Endodermal cell (in vitro differentiated cells): ENCODE data around the gene PRAMEF11. TPM values are rescaled to one million over a fixed set of nuclear protein-coding genes. Genes with fewer than 3 reads are reported as not detected.
"Not testable (repeated sequence)": the region's sequence is repeated elsewhere in the genome, so short reads cannot be mapped to it uniquely, and the experiment has no call there.

Experiments
- DNase-seq: peaks from one replicate; pipeline ENCODE4 v3.0.0-alpha.2; 2017
- H3K27ac ChIP-seq: 2 replicates; pipeline ENCODE4 v1.5.1; 2013; ENCODE audit warnings: mild to moderate bottlenecking, low read depth, low read length, moderate library complexity
- H3K27me3 ChIP-seq: 2 replicates; pipeline ENCODE4 v1.6.1; 2013; ENCODE audit warnings: mild to moderate bottlenecking, low read length, moderate library complexity; ENCODE audit not compliant: insufficient read depth, control insufficient read depth, poor library complexity, severe bottlenecking
- H3K36me3 ChIP-seq: 2 replicates; pipeline ENCODE4 v1.7.0; 2013; ENCODE audit warnings: mild to moderate bottlenecking, low read length, moderate library complexity; ENCODE audit not compliant: control insufficient read depth, insufficient read depth
- H3K4me1 ChIP-seq: one replicate; pipeline ENCODE4 v1.7.0; 2013; ENCODE audit warnings: low read length; ENCODE audit not compliant: control insufficient read depth, insufficient read depth
- H3K4me3 ChIP-seq: 2 replicates; pipeline ENCODE4 v1.5.1; 2013; ENCODE audit warnings: mild to moderate bottlenecking, low read length, moderate library complexity
- H3K9ac ChIP-seq: 2 replicates; pipeline ENCODE4 v1.6.1; 2013; ENCODE audit warnings: mild to moderate bottlenecking, low read length, moderate library complexity; ENCODE audit not compliant: poor library complexity, severe bottlenecking; ENCODE audit errors: extremely low read depth
- H3K9me3 ChIP-seq: 2 replicates; pipeline ENCODE4 v1.6.1; 2013; ENCODE audit warnings: mild to moderate bottlenecking, low read length, moderate library complexity; ENCODE audit not compliant: control insufficient read depth
- H3K27ac Mint-ChIP-seq: 2 replicates; pipeline ENCODE4 v1.8.0; 2020; ENCODE audit warnings: mixed read lengths
- H3K27me3 Mint-ChIP-seq: 2 replicates; pipeline ENCODE4 v1.8.0; 2021; ENCODE audit warnings: mild to moderate bottlenecking, mixed read lengths; ENCODE audit not compliant: insufficient read depth
- H3K36me3 Mint-ChIP-seq: 2 replicates; pipeline ENCODE4 v1.8.0; 2020; ENCODE audit warnings: low read depth, mixed read lengths
- H3K4me1 Mint-ChIP-seq: 2 replicates; pipeline ENCODE4 v1.8.0; 2020; ENCODE audit warnings: mixed read lengths
- H3K4me3 Mint-ChIP-seq: 2 replicates; pipeline ENCODE4 v1.8.0; 2020; ENCODE audit warnings: mild to moderate bottlenecking, moderate library complexity, mixed read lengths
- H3K9me3 Mint-ChIP-seq: 2 replicates; pipeline ENCODE4 v1.8.0; 2020; ENCODE audit warnings: mild to moderate bottlenecking, mixed read lengths
- CTCF ChIP-seq: fragments of 200-600 bp; sonication (generic); conservative IDR thresholded peaks from 2 replicates; pipeline ENCODE4 v1.5.0; 2021; ENCODE audit warnings: antibody characterized with exemption, mild to moderate bottlenecking
- WGBS, 2 experiments: methylation state at CpG; one replicate each; pipeline versions ENCODE4 v1.1.5 to v1.1.7; 2013; ENCODE audit warnings: missing lambda C conversion rate in 2 of 2, mixed read lengths in 1 of 2; ENCODE audit not compliant: insufficient coverage in 1 of 2, insufficient read length in 1 of 2; 5-methylcytosine and 5-hydroxymethylcytosine counted together
- total RNA-seq, 2 donors: library from RNA; stranded (reverse); fragmentation: NEBNext Ultra II Directional in 1 of 2; extraction: Animal tissue kit (Norgen Biotek cat#: 25700) in 1 of 2; gene quantifications; 2 replicates in 1 of 2; 3 replicates in 1 of 2; pipeline ENCODE4 v1.2.1, GENCODE V29; 2021

PRAMEF11 gene
- total RNA-seq, 2 donors from 2014 or later: not detected

- not testable (repeated sequence) for H3K9ac ChIP-seq, H3K27me3 Mint-ChIP-seq, H3K36me3 ChIP-seq, H3K27ac Mint-ChIP-seq, H3K4me1 ChIP-seq, H3K27ac ChIP-seq, H3K4me1 Mint-ChIP-seq, H3K36me3 Mint-ChIP-seq, H3K4me3 Mint-ChIP-seq, H3K27me3 ChIP-seq, H3K4me3 ChIP-seq
- peak; percentile 59 for DNase-seq
- peaks cover 37% of the 10 kb centered on the region for H3K9me3 Mint-ChIP-seq
- peak; percentile 53 for TF ChIP-seq CTCF
- 52% methylated on average over 6 of the region's 7 CpGs; no CpG with 5 or more reads in 1 of the 2 experiments for WGBS, 2 experiments
- H3K9me3 ChIP-seq: peaks cover 17% of the 10 kb centered on the region
Measured at GRCh38 chr1:12783783-12784182, 47.4 kb downstream of the PRAMEF11 start.

- not testable (repeated sequence) for H3K27me3 Mint-ChIP-seq, H3K4me1 ChIP-seq, H3K36me3 Mint-ChIP-seq, DNase-seq, H3K27ac Mint-ChIP-seq, H3K27ac ChIP-seq, H3K27me3 ChIP-seq, H3K4me1 Mint-ChIP-seq, H3K36me3 ChIP-seq, H3K4me3 Mint-ChIP-seq, H3K4me3 ChIP-seq, H3K9ac ChIP-seq
- peak; percentile 44 for TF ChIP-seq CTCF
- 50% methylated on average over 4 of the region's 5 CpGs; no CpG with 5 or more reads in 1 of the 2 experiments for WGBS, 2 experiments
- peaks cover 25% of the 10 kb centered on the region for H3K9me3 Mint-ChIP-seq
- H3K9me3 ChIP-seq: peaks cover 17% of the 10 kb centered on the region
Measured at GRCh38 chr1:12781488-12781887, 49.7 kb downstream of the PRAMEF11 start.

GRCh38 chr1:12778907-12779306, 52.3 kb downstream of the PRAMEF11 start:
- Histone ChIP-seq H3K4me1 (no peaks in the 10 kb centered on the region), H3K27me3 (no peaks in the 10 kb centered on the region), H3K9me3 (no peaks in the 10 kb centered on the region), H3K36me3 (no peaks in the 10 kb centered on the region), H3K9ac (no peak overlapping the region), H3K4me3 (no peak overlapping the region), H3K27ac (no peak overlapping the region)
- TF ChIP-seq CTCF: no peak
- Mint-ChIP-seq H3K9me3 (peaks cover 7% of the 10 kb centered on the region), H3K27ac (no peak overlapping the region), H3K4me1 (no peaks in the 10 kb centered on the region), H3K36me3 (no peaks in the 10 kb centered on the region), H3K4me3 (no peak overlapping the region), H3K27me3 (peaks cover 7% of the 10 kb centered on the region)
- peak; percentile 6 for DNase-seq
- WGBS, 2 experiments: 88 to 93% methylated on average over 5 to 6 of the region's 6 CpGs
